A549 treated with RU486 at 1 μM for 4 hours (cell line): ENCODE measurements around the gene SLC24A4. TPM values are rescaled to one million over a fixed set of nuclear protein-coding genes. Genes with fewer than 3 reads are reported as not detected.

Experiments used
- total RNA-seq: library from RNA; stranded (reverse); fragments of 200-300 nt; extraction: Qiagen RNA extraction; gene quantifications from 5 replicates; pipeline ENCODE4 v1.2.3, GENCODE V29; 2022; ENCODE audit warnings: low read depth

SLC24A4 gene, protein sequence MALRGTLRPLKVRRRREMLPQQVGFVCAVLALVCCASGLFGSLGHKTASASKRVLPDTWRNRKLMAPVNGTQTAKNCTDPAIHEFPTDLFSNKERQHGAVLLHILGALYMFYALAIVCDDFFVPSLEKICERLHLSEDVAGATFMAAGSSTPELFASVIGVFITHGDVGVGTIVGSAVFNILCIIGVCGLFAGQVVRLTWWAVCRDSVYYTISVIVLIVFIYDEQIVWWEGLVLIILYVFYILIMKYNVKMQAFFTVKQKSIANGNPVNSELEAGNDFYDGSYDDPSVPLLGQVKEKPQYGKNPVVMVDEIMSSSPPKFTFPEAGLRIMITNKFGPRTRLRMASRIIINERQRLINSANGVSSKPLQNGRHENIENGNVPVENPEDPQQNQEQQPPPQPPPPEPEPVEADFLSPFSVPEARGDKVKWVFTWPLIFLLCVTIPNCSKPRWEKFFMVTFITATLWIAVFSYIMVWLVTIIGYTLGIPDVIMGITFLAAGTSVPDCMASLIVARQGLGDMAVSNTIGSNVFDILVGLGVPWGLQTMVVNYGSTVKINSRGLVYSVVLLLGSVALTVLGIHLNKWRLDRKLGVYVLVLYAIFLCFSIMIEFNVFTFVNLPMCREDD
- 0.08 to 0.35 TPM (median 0.11 TPM) in 5 replicates for total RNA-seq

DNA sequence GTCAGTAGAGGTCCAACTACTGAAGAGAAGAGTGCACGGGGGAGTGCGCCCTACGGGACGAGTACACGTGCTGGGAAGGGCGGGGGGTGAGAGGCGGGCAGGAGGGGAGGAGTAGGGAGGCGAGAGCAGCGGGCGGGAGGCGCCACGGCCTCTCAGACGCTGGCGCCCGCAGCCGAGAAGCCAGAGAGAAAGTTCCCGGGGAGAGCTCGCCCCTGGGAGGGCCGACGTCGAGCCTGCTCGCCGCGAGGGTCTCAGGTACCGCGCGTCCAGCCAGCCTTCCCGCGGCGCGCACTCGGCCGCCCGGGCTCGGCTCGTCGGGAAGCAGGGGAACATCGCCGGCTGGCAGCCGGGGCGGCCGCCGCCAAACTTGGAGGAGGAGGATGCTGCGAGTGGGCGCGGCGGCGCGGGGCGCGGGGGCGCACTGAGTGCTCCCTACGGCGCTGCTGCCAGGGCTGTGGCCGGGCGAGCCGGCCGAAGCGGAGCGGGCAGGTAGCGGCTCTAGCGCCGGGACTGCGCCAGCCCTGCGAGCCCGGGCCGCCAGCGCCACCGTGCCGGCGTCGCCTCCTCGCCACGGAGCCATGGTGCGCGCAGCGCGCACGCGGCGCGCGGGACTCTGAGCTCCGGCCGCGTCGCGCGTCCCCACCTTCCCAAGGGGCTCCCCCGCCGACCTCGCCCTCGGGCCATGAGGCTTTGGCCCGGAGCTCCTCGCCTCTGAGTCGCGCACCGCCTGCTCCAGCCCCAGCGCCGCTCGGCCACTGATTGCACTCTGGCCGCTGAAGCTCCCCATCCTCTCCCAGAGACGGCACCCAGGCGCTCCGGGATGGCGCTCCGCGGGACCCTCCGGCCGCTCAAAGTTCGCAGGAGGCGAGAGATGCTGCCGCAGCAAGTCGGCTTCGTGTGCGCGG is at the start of gene SLC24A4:
TSS of gene SLC24A4 (plus strand) at position 155 of the 905 bp plus-strand sequence. CDS start at position 821, 666 bp downstream.

DNA sequence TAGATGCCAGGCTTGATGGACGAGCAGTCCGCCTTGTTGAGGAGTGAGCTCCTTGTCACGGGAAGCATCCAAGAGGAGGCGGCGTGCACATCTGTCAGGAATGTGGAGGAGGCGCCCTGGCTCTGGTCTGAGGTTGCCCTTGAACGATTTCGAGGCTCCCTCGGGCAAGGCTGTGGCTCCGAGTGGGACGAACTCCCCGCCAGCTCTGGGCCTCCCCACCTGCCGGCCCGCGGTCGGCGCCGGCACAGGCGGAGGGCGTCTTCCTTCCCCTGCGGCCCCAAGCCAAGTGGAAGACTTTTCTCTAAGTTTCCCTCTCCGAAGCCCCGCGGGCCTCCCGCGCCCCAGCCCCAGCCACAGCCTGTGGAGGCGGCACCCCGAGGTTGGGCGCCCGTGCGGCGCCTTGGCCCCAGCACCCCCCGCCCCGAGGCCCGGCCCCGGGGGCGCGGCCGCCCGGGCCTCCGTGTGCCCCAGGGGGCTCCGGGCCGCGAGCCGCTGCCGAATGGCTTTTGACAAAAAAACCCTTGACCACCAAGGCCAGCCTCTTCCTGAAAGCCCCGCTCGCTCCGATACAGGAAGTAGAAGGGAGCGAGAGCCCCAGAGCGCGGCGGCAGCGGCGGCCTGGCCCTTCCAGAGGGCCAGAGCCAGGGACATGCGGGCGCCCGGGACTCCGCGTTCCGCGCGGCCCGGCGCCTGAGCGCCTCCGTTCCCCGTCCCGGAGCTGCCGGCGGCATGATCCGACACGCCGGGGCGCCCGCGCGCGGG is 190.4 kb downstream of the SLC24A4 start, which contains the start of gene RIN3:
TSS of gene RIN3 (plus strand) at position 578 of the 762 bp plus-strand sequence. CDS start at position 730, 152 bp downstream.

Other genes starting within 250 kb of the SLC24A4 start
- 20.1 to 40.5 TPM (median 24.6 TPM) in 5 replicates for gene ATXN3, start 216.6 kb upstream of the SLC24A4 start, total RNA-seq
- 314 to 463 TPM (median 357 TPM) in 5 replicates for gene NDUFB1, start 201.5 kb upstream of the SLC24A4 start, total RNA-seq
- 36.5 to 48.7 TPM (median 43.0 TPM) in 5 replicates for gene CPSF2, start 201.2 kb upstream of the SLC24A4 start, total RNA-seq
- 19.6 to 27.4 TPM (median 25.9 TPM) in 5 replicates for gene RIN3, start 190.6 kb downstream of the SLC24A4 start, total RNA-seq